ENCODE measurements around the gene EIF4G2. TPM values are rescaled to one million over a fixed set of nuclear protein-coding genes. Genes with fewer than 3 reads are reported as not detected.
A peak's percentile ranks its signal among the peaks of the same experiment; 100 is the strongest.

Gene EIF4G2
- total RNA-seq, 1 donor: 1,093 TPM

- DNase-seq (ENCODE audit: low read depth): peak; percentile 80
- H3K4me3 ChIP-seq (ENCODE audit: low read depth, low read length): peak overlapping the region; percentile 96
- TF ChIP-seq, protein P1, sequence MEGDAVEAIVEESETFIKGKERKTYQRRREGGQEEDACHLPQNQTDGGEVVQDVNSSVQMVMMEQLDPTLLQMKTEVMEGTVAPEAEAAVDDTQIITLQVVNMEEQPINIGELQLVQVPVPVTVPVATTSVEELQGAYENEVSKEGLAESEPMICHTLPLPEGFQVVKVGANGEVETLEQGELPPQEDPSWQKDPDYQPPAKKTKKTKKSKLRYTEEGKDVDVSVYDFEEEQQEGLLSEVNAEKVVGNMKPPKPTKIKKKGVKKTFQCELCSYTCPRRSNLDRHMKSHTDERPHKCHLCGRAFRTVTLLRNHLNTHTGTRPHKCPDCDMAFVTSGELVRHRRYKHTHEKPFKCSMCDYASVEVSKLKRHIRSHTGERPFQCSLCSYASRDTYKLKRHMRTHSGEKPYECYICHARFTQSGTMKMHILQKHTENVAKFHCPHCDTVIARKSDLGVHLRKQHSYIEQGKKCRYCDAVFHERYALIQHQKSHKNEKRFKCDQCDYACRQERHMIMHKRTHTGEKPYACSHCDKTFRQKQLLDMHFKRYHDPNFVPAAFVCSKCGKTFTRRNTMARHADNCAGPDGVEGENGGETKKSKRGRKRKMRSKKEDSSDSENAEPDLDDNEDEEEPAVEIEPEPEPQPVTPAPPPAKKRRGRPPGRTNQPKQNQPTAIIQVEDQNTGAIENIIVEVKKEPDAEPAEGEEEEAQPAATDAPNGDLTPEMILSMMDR (IDR thresholded peaks at IDR 0.05; ENCODE audit: insufficient read depth, low read depth, low read length): no peak
Observed at GRCh38 chr11:10809373-10810160, 841 bp upstream of the EIF4G2 start.

GRCh38 chr11:10808235-10808552 lies 532 bp downstream of the EIF4G2 start:
- TF ChIP-seq, protein P1 (IDR thresholded peaks at IDR 0.05; ENCODE audit: insufficient read depth, low read depth, low read length): no peak
- H3K4me3 ChIP-seq (ENCODE audit: low read depth, low read length): peak overlapping the region; percentile 96
- DNase-seq (ENCODE audit: low read depth): no peak

- peak; percentile 68 for DNase-seq (ENCODE audit: low read depth)
- TF ChIP-seq, protein P1 (IDR thresholded peaks at IDR 0.05; ENCODE audit: insufficient read depth, low read depth, low read length): no peak
- peak overlapping the region; percentile 96 for H3K4me3 ChIP-seq (ENCODE audit: low read depth, low read length)
Observed at GRCh38 chr11:10807493-10808234, 1.1 kb downstream of the EIF4G2 start.

DNA sequence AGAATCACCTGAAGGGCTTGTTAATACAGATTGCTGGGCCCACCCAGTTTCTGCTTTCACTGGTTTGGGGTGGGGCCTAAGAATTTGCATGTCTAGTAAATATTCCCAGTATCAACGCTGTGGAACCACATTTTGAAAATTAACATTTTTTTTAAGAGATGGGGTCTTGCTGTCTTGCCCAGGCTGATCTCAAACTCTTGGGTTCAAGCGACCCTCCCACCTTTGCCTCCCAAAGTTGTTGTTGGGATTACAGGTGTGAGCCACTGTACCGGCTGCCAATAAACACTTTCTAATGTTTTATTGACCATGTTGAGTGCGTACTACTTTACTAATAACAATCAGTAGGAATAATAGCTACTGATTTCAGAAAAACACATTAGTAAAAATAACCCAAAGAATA lies 2.5 kb downstream of the EIF4G2 start:
- TF ChIP-seq, protein P1 (IDR thresholded peaks at IDR 0.05; ENCODE audit: insufficient read depth, low read depth, low read length): no peak
- no peak for DNase-seq (ENCODE audit: low read depth)
- H3K4me3 ChIP-seq (ENCODE audit: low read depth, low read length): peak overlapping the region; percentile 96

- TF ChIP-seq, protein P1 (IDR thresholded peaks at IDR 0.05; ENCODE audit: insufficient read depth, low read depth, low read length): no peak
- no peak for DNase-seq (ENCODE audit: low read depth)
- no peak overlapping the region for H3K4me3 ChIP-seq (ENCODE audit: low read depth, low read length)
Observed at GRCh38 chr11:10805741-10806140, 3.0 kb downstream of the EIF4G2 start.

GRCh38 chr11:10803676-10804075 lies 5.0 kb downstream of the EIF4G2 start:
- DNase-seq (ENCODE audit: low read depth): no peak
- TF ChIP-seq, protein P1 (IDR thresholded peaks at IDR 0.05; ENCODE audit: insufficient read depth, low read depth, low read length): no peak
- no peak overlapping the region for H3K4me3 ChIP-seq (ENCODE audit: low read depth, low read length)
